Activated naive CD8-positive, alpha-beta T cell (primary cell): ENCODE results near the gene PRDM5.
"Not testable (repeated sequence)": the region's sequence is repeated elsewhere in the genome, so short reads cannot be mapped to it uniquely, and the experiment has no call there.

Source experiments
- H3K27ac Mint-ChIP-seq: one replicate; pipeline ENCODE4 v1.8.0; 2021; ENCODE audit warnings: mixed read lengths
- H3K27me3 Mint-ChIP-seq: one replicate; pipeline ENCODE4 v1.8.0; 2021; ENCODE audit warnings: mixed read lengths
- H3K36me3 Mint-ChIP-seq: one replicate; pipeline ENCODE4 v1.8.0; 2021; ENCODE audit warnings: mixed read lengths
- H3K4me1 Mint-ChIP-seq: one replicate; pipeline ENCODE4 v1.8.0; 2021; ENCODE audit warnings: low read depth, mixed read lengths
- H3K4me3 Mint-ChIP-seq: one replicate; pipeline ENCODE4 v1.8.0; 2021; ENCODE audit warnings: mild to moderate bottlenecking, mixed read lengths
- H3K9me3 Mint-ChIP-seq: one replicate; pipeline ENCODE4 v1.8.0; 2021; ENCODE audit warnings: low read depth, mixed read lengths

PRDM5 gene

GRCh38 chr4:120749445-120750151, 172.9 kb downstream of the PRDM5 start:
- Mint-ChIP-seq H3K4me3 (no peak overlapping the region), H3K27me3 (no peaks in the 10 kb centered on the region), H3K9me3 (no peaks in the 10 kb centered on the region), H3K36me3 (peaks cover 12% of the 10 kb centered on the region), H3K4me1 (peaks cover 8% of the 10 kb centered on the region), H3K27ac (no peak overlapping the region)

DNA sequence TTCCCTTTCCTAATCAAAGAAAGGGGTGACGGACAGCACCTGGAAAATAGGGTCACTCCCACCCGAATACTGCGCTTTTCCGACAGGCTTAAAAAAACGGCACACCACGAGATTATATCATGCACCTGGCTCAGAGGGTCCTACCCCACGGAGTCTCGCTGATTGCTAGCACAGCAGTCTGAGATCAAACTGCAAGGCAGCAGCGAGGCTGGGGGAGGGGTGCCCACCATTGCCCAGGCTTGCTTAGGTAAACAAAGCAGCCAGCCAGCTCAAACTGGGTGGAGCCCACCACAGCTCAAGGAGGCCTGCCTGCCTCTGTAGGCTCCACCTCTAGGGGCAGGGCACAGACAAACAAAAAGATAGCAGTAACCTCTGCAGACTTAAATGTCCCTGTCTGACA, 180.9 kb downstream of the PRDM5 start:
- not testable (repeated sequence) for H3K27me3 Mint-ChIP-seq, H3K9me3 Mint-ChIP-seq, H3K4me3 Mint-ChIP-seq, H3K36me3 Mint-ChIP-seq, H3K27ac Mint-ChIP-seq, H3K4me1 Mint-ChIP-seq

- H3K27me3 Mint-ChIP-seq: no peaks in the 10 kb centered on the region
- no peak overlapping the region for H3K4me3 Mint-ChIP-seq
- no peaks in the 10 kb centered on the region for H3K9me3 Mint-ChIP-seq
- H3K4me1 Mint-ChIP-seq: no peaks in the 10 kb centered on the region
- peaks cover 4% of the 10 kb centered on the region for H3K36me3 Mint-ChIP-seq
- no peak overlapping the region for H3K27ac Mint-ChIP-seq
These were observed 186.2 kb downstream of the PRDM5 start for GRCh38 chr4:120736312-120736711.

GRCh38 chr4:120733968-120734367, 188.6 kb downstream of the PRDM5 start:
- Mint-ChIP-seq H3K36me3 (no peaks in the 10 kb centered on the region), H3K27ac (no peak overlapping the region), H3K9me3 (no peaks in the 10 kb centered on the region), H3K4me3 (no peak overlapping the region), H3K27me3 (no peaks in the 10 kb centered on the region), H3K4me1 (no peaks in the 10 kb centered on the region)

DNA sequence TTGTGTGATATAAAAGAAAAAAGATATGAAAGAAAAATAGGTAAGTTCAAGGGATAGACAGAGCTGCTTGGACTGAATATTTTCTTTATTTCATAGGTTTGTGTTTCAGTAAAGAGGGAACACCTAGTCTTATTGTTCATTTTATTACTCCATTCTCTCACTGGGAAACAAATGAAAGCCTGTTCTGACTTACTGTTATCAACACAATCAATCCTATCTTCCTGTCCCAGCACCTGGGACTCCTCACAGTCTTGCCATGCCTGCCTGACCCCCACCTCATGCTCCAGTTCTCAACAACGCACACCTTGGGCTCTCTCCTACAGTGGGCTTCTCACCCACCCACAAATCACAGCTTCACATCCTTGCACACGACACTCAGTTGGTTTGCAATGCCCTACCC, 189.5 kb downstream of the PRDM5 start:
- Mint-ChIP-seq H3K4me3 (no peak overlapping the region), H3K27ac (no peak overlapping the region), H3K9me3 (no peaks in the 10 kb centered on the region), H3K36me3 (no peaks in the 10 kb centered on the region), H3K27me3 (no peaks in the 10 kb centered on the region), H3K4me1 (no peaks in the 10 kb centered on the region)

DNA sequence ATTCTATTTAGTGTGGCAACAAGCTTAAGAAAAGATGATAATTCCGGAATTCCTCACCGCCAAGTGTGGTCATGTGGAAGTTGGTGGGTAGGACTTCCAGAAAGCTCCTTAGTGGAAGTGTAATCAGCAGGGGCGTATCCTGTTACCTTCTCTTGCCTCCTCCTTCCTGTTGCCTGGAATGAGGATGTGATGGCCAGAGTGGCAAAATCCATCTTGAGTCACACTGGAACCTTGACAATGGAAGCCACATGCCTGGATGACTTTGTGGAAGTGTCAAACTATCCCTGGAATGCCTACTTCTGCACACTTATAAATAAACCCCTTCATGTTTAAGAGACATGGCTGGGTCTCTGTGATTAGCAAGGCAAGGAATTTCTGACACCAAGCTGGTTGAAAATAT, 191.0 kb downstream of the PRDM5 start:
- no peaks in the 10 kb centered on the region for H3K27me3 Mint-ChIP-seq
- H3K4me1 Mint-ChIP-seq: no peaks in the 10 kb centered on the region
- H3K4me3 Mint-ChIP-seq: no peak overlapping the region
- no peaks in the 10 kb centered on the region for H3K9me3 Mint-ChIP-seq
- H3K27ac Mint-ChIP-seq: no peak overlapping the region
- H3K36me3 Mint-ChIP-seq: no peaks in the 10 kb centered on the region

- Mint-ChIP-seq H3K27me3 (no peaks in the 10 kb centered on the region), H3K4me1 (no peaks in the 10 kb centered on the region), H3K9me3 (no peaks in the 10 kb centered on the region), H3K4me3 (no peak overlapping the region), H3K27ac (no peak overlapping the region), H3K36me3 (no peaks in the 10 kb centered on the region)
These were observed 191.7 kb downstream of the PRDM5 start for GRCh38 chr4:120730777-120731320.

- H3K4me3 Mint-ChIP-seq: no peak overlapping the region
- H3K27ac Mint-ChIP-seq: no peak overlapping the region
- no peaks in the 10 kb centered on the region for H3K4me1 Mint-ChIP-seq
- H3K9me3 Mint-ChIP-seq: no peaks in the 10 kb centered on the region
- H3K27me3 Mint-ChIP-seq: no peaks in the 10 kb centered on the region
- no peaks in the 10 kb centered on the region for H3K36me3 Mint-ChIP-seq
These were observed 193.4 kb downstream of the PRDM5 start for GRCh38 chr4:120728892-120729675.

DNA sequence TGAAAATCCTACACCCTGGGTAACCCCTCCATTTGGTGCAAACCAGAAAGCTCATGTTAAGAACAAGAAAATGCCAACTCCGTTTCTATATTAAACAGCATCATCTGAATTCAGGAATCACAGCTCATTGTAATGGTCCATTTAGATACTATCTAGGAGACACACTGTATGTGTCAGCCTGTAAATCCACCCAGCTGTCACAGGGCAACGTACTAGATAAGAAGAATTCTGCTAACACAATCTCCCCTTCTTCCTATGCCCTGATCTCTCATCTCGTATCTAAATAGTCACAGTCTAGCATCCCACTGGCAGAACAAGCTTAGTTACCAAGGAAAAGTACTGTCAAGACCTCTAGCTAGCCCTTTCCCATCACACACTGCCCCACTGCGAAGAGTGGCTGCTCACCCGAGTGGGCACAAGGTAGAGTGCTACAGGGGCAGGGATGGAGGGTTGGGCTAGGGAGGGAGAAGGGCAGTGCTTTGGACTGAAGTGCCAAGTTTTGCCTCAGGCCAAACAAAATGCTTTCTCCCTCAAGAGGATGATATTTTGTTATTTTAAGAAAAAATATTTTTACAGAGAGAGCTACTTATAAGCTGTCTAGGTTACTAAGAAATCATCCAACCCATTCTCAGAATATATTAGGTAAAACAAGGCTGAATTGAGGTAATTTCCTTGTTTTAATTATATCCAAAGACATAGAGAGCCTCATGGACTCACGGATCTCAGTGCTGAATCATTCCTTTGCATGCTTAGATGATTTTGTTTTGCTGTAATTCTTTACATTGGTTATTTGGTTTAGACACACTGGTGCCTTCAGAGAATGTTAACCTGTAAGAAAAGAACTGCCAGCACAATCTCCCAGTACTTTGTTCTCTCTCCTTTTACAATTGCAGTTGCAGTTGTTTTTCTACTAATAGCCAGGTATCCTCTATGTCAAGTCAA, 196.6 kb downstream of the PRDM5 start:
- H3K4me1 Mint-ChIP-seq: no peaks in the 10 kb centered on the region
- peaks cover 2% of the 10 kb centered on the region for H3K36me3 Mint-ChIP-seq
- H3K4me3 Mint-ChIP-seq: no peak overlapping the region
- H3K27me3 Mint-ChIP-seq: no peaks in the 10 kb centered on the region
- H3K27ac Mint-ChIP-seq: no peak overlapping the region
- H3K9me3 Mint-ChIP-seq: no peaks in the 10 kb centered on the region

- Mint-ChIP-seq H3K9me3 (no peaks in the 10 kb centered on the region), H3K4me3 (no peak overlapping the region), H3K4me1 (no peaks in the 10 kb centered on the region), H3K36me3 (peaks cover 2% of the 10 kb centered on the region), H3K27me3 (no peaks in the 10 kb centered on the region), H3K27ac (no peak overlapping the region)
These were observed 197.9 kb downstream of the PRDM5 start for GRCh38 chr4:120724656-120725055.

DNA sequence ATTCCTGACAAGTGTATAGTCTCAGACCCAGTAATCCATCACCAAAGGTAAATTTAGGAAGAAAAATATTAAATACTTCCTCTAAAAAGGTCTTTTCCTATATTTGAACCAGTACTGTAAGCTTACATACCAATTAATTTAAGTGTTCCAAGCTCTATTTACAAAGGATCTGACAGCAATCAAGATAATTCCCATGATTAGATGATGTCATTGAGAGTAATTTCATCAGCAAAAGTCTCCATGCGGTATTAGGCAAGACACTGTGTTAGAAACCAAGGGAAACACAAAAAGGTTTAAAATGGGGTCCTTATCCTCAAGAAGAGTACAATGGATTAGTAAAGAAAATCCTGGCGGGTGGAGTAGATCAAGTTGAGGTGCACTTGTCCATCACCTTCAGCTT, 198.5 kb downstream of the PRDM5 start:
- Mint-ChIP-seq H3K27ac (no peak overlapping the region), H3K9me3 (no peaks in the 10 kb centered on the region), H3K27me3 (no peaks in the 10 kb centered on the region), H3K4me3 (no peak overlapping the region), H3K36me3 (peaks cover 2% of the 10 kb centered on the region), H3K4me1 (no peaks in the 10 kb centered on the region)

DNA sequence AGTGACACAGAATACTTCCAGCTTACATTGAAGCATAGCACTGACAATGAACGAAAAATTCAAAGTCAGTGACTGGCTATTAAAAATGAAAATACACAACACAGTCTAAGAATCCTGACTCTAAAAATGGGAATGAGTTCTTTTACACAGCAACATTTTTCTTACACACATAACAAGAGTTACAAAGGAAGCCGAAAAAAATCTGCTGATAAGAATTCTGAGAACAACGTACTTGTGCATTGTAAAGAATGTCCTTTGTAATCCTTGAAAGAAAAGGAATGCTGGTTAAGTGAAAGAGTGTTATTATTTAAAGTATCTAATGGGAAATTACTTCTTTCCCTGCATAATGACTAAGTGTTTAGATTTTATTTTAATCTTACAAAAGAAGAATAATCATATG, 199.4 kb downstream of the PRDM5 start:
- H3K27me3 Mint-ChIP-seq: no peaks in the 10 kb centered on the region
- no peak overlapping the region for H3K27ac Mint-ChIP-seq
- no peaks in the 10 kb centered on the region for H3K4me1 Mint-ChIP-seq
- H3K36me3 Mint-ChIP-seq: peaks cover 2% of the 10 kb centered on the region
- H3K4me3 Mint-ChIP-seq: no peak overlapping the region
- no peaks in the 10 kb centered on the region for H3K9me3 Mint-ChIP-seq

GRCh38 chr4:120722655-120723054, 199.9 kb downstream of the PRDM5 start:
- H3K4me1 Mint-ChIP-seq: no peaks in the 10 kb centered on the region
- H3K27me3 Mint-ChIP-seq: no peaks in the 10 kb centered on the region

GRCh38 chr4:120720354-120720934, 202.1 kb downstream of the PRDM5 start:
- H3K27ac Mint-ChIP-seq: no peak overlapping the region
- peaks cover 2% of the 10 kb centered on the region for H3K27me3 Mint-ChIP-seq
- H3K9me3 Mint-ChIP-seq: no peaks in the 10 kb centered on the region
- H3K36me3 Mint-ChIP-seq: peaks cover 2% of the 10 kb centered on the region
- H3K4me1 Mint-ChIP-seq: no peaks in the 10 kb centered on the region
- no peak overlapping the region for H3K4me3 Mint-ChIP-seq

More at GRCh38 chr4:120722655-120723054, 199.9 kb downstream of the PRDM5 start:
- no peak overlapping the region for H3K27ac Mint-ChIP-seq
- no peak overlapping the region for H3K4me3 Mint-ChIP-seq
- H3K9me3 Mint-ChIP-seq: no peaks in the 10 kb centered on the region
- H3K36me3 Mint-ChIP-seq: peaks cover 2% of the 10 kb centered on the region
